ENCODE measurements around the gene MYPOP. TPM values are rescaled to one million over a fixed set of nuclear protein-coding genes. Genes with fewer than 3 reads are reported as not detected.

MYPOP gene
- total RNA-seq, 1 experiment from 2014 or later, result 11.1 TPM

- Histone ChIP-seq H3K27me3 (ENCODE audit: control insufficient read depth, insufficient read depth, low read length) (no peaks in the 10 kb centered on the region), H3K4me1 (ENCODE audit: control insufficient read depth, insufficient read depth, low read length) (no peaks in the 10 kb centered on the region), H3K36me3 (ENCODE audit: control insufficient read depth, insufficient read depth, low read length) (no peaks in the 10 kb centered on the region), H3K4me3 (ENCODE audit: low read depth in 2 of 2, low read length in 2 of 2) (no peak overlapping the region), H3K9me3 (ENCODE audit: control insufficient read depth, insufficient read depth, low read depth, low read length) (no peaks in the 10 kb centered on the region), H3K27ac (ENCODE audit: low read length) (no peak overlapping the region)
- ATAC-seq, result no peak
- POLR2A ChIA-PET, result no interaction called here
- BruUV-seq (replicated peaks), result no TSS peak
- intact Hi-C loops (cut with micrococcal nuclease; ENCODE audit: unreplicated experiment), result no loop called here
- CTCF ChIA-PET, result no interaction called here
- no peak for TF ChIP-seq TCF7L2 (IDR thresholded peaks at IDR 0.05; ENCODE audit: low read depth, low read length)
- TF ChIP-seq, protein P1, sequence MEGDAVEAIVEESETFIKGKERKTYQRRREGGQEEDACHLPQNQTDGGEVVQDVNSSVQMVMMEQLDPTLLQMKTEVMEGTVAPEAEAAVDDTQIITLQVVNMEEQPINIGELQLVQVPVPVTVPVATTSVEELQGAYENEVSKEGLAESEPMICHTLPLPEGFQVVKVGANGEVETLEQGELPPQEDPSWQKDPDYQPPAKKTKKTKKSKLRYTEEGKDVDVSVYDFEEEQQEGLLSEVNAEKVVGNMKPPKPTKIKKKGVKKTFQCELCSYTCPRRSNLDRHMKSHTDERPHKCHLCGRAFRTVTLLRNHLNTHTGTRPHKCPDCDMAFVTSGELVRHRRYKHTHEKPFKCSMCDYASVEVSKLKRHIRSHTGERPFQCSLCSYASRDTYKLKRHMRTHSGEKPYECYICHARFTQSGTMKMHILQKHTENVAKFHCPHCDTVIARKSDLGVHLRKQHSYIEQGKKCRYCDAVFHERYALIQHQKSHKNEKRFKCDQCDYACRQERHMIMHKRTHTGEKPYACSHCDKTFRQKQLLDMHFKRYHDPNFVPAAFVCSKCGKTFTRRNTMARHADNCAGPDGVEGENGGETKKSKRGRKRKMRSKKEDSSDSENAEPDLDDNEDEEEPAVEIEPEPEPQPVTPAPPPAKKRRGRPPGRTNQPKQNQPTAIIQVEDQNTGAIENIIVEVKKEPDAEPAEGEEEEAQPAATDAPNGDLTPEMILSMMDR (IDR thresholded peaks at IDR 0.05), result no peak
- no peak for TF ChIP-seq POLR2AphosphoS5 (IDR thresholded peaks at IDR 0.05; ENCODE audit: low read depth, low read length)
- TF ChIP-seq SIN3A (IDR thresholded peaks at IDR 0.05; ENCODE audit: borderline replicate concordance, insufficient read depth, low read depth, low read length), result no peak
- TF ChIP-seq, protein P2, sequence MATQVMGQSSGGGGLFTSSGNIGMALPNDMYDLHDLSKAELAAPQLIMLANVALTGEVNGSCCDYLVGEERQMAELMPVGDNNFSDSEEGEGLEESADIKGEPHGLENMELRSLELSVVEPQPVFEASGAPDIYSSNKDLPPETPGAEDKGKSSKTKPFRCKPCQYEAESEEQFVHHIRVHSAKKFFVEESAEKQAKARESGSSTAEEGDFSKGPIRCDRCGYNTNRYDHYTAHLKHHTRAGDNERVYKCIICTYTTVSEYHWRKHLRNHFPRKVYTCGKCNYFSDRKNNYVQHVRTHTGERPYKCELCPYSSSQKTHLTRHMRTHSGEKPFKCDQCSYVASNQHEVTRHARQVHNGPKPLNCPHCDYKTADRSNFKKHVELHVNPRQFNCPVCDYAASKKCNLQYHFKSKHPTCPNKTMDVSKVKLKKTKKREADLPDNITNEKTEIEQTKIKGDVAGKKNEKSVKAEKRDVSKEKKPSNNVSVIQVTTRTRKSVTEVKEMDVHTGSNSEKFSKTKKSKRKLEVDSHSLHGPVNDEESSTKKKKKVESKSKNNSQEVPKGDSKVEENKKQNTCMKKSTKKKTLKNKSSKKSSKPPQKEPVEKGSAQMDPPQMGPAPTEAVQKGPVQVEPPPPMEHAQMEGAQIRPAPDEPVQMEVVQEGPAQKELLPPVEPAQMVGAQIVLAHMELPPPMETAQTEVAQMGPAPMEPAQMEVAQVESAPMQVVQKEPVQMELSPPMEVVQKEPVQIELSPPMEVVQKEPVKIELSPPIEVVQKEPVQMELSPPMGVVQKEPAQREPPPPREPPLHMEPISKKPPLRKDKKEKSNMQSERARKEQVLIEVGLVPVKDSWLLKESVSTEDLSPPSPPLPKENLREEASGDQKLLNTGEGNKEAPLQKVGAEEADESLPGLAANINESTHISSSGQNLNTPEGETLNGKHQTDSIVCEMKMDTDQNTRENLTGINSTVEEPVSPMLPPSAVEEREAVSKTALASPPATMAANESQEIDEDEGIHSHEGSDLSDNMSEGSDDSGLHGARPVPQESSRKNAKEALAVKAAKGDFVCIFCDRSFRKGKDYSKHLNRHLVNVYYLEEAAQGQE (IDR thresholded peaks at IDR 0.05; ENCODE audit: insufficient read depth in 1 of 2, low read depth in 2 of 2, low read length in 1 of 2), result no peak
- DNase-seq (ENCODE audit: low read depth, low spot score), result no peak
- in situ Hi-C loops (cut with HindIII; ENCODE audit: low pct_unique_long_range_greater_than_20kb, low sequenced_read_pairs), result no loop called here
Measured at GRCh38 chr19:45940515-45940805, 38.0 kb upstream of the MYPOP start.

- Histone ChIP-seq H3K9me3 (ENCODE audit: control insufficient read depth, insufficient read depth, low read depth, low read length) (no peaks in the 10 kb centered on the region), H3K4me3 (ENCODE audit: low read depth in 2 of 2, low read length in 2 of 2) (no peak overlapping the region), H3K27me3 (ENCODE audit: control insufficient read depth, insufficient read depth, low read length) (no peaks in the 10 kb centered on the region), H3K36me3 (ENCODE audit: control insufficient read depth, insufficient read depth, low read length) (no peaks in the 10 kb centered on the region), H3K27ac (ENCODE audit: low read length) (no peak overlapping the region), H3K4me1 (ENCODE audit: control insufficient read depth, insufficient read depth, low read length) (0 out of 2 replicates have a peak, but pooled peaks cover 3% of the 10 kb centered on the region)
- no peak for ATAC-seq
- ChIA-PET POLR2A (no interaction called here), CTCF (no interaction called here)
- BruUV-seq (replicated peaks), result no TSS peak
- intact Hi-C loops (cut with micrococcal nuclease; ENCODE audit: unreplicated experiment) (no loop called here), in situ Hi-C loops (cut with HindIII; ENCODE audit: low pct_unique_long_range_greater_than_20kb, low sequenced_read_pairs) (no loop called here)
- TF ChIP-seq SIN3A (IDR thresholded peaks at IDR 0.05; ENCODE audit: borderline replicate concordance, insufficient read depth, low read depth, low read length) (no peak), POLR2AphosphoS5 (IDR thresholded peaks at IDR 0.05; ENCODE audit: low read depth, low read length) (no peak), TCF7L2 (IDR thresholded peaks at IDR 0.05; ENCODE audit: low read depth, low read length) (no peak)
- TF ChIP-seq, protein P1 (IDR thresholded peaks at IDR 0.05), result no peak
- TF ChIP-seq, protein P2 (IDR thresholded peaks at IDR 0.05; ENCODE audit: insufficient read depth in 1 of 2, low read depth in 2 of 2, low read length in 1 of 2), result no peak
- DNase-seq (ENCODE audit: low read depth, low spot score), result no peak
Measured at GRCh38 chr19:45939792-45940514, 37.5 kb upstream of the MYPOP start.

Data from Panc1 (cell line).